DND-41 (cell line): Measurements from ENCODE around the gene VEGFC.

ENCODE experiments used
- EZH2 ChIP-seq: IDR thresholded peaks from 3 replicates; pipeline ENCODE4 v1.6.1; 2012; ENCODE audit warnings: borderline replicate concordance, low read depth, mild to moderate bottlenecking, moderate library complexity, low read length, inconsistent platforms; ENCODE audit not compliant: severe bottlenecking
- TF ChIP-seq, protein P1 (sequence below): IDR thresholded peaks from 2 replicates; pipeline ENCODE4 v1.5.1; 2012; ENCODE audit warnings: borderline replicate concordance, low read length, moderate library complexity, mild to moderate bottlenecking; ENCODE audit not compliant: poor library complexity, severe bottlenecking; ENCODE audit errors: extremely low read depth

DNA sequence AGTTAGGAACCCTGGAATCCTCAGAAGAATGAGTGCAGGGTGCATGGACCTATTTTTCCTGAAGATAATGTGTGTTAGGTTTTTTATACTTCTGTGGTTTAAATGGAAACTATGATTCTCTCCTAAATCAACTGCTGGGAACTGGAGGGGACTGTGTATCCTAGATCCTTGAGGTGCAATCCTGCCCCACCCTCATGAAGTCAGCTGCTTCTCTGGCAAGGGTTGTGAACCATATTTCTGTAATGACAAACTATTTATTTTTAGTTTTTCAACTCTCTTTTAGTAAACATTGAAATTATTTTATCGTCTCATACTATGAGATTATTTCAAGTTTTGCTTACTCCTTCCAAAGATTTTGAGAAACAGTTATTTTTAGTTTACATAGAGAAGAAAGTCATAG lies 25.8 kb upstream of the VEGFC start:
- TF ChIP-seq, protein P1, sequence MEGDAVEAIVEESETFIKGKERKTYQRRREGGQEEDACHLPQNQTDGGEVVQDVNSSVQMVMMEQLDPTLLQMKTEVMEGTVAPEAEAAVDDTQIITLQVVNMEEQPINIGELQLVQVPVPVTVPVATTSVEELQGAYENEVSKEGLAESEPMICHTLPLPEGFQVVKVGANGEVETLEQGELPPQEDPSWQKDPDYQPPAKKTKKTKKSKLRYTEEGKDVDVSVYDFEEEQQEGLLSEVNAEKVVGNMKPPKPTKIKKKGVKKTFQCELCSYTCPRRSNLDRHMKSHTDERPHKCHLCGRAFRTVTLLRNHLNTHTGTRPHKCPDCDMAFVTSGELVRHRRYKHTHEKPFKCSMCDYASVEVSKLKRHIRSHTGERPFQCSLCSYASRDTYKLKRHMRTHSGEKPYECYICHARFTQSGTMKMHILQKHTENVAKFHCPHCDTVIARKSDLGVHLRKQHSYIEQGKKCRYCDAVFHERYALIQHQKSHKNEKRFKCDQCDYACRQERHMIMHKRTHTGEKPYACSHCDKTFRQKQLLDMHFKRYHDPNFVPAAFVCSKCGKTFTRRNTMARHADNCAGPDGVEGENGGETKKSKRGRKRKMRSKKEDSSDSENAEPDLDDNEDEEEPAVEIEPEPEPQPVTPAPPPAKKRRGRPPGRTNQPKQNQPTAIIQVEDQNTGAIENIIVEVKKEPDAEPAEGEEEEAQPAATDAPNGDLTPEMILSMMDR: no peak
- no peak for TF ChIP-seq EZH2
